ENCODE data around the gene TNFRSF13B.
A peak's percentile ranks its signal among the peaks of the same experiment; 100 is the strongest.
"Not testable (repeated sequence)": the region's sequence is repeated elsewhere in the genome, so short reads cannot be mapped to it uniquely, and the experiment has no call there.

The TNFRSF13B gene

DNA sequence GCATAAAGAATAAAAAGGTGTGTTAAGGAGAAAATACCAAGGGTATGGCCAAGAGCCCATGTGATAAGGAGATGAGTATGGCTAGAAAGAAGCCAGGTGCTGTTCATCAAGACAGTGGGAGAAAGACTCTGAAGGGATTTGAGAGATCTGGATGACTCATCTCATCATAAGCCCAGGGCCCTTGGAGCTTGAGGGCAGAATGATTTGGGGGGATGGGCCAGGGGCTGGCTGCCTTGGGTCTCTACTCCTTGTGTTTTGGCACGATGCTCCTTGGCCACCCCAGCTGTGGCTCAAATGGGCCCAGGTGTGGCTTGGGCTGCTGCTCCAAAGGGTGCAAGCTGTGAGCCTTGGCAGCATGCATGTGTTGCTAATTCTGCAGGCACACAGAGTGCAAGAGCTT is 14.5 kb upstream of the TNFRSF13B start:
- DNase-seq (ENCODE audit: low spot score): no peak

DNA sequence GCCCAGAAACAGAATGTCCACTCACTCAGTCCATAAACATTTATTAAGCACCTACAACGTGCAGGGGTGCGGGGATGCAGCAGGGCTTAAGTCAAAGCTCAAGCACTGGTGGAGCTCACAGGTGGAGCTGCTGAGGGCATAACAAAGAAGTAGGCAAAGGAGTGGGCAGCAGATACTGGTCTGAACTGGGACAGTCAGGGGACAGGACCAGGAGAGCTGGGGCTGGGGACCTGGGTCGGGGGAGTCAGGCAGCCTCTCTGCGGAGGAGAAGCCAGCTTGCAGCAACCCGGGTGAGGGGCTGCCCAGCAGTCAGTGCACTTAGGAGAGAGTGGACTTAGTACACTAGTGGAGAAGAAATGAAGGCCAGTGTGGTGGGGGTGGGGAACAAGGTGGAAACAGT is 10.0 kb upstream of the TNFRSF13B start:
- DNase-seq (ENCODE audit: low spot score): peak; percentile 44

DNA sequence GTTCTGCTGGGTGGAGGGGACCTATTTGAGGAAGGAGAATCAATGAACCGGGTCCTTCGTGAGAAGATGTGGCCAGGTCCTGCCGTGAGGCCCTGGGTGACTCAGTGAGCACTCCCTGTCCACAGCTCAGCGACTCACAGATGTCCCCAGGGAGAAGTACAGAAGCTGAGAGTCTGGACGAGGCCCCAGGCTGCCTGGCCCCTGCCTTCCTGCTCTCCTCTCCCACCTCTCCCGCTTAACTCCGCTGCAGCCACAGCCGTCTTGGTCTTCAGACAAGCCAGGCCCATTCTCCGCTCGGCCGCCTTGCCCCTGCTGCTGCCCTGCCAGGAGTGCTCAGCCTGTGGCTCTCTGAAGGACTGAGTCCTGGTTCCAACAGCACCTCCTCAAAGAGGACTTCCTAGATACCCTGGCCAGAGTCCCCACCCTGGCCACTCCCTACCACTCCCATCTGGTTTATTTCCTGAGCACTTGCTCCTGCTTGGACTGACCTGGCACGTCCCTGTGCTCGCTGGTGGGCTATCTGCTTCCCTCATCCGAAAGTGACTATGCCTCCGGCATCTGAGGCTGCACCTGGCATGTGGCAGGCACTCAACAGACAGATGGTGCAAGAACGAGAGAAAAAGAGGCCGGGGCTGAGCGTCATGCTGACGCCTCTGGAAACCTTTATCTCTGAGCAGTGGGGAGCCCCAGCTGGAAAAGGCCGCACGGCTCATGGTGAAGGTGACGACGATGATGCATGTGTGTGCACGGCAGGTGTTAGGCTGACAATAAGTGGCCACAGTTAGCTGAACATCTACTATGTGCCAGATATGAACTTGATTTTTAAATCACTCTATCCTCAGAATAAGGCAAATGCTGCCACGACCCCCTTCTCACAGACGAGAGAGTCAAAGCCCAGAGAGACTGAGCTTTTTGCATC is 9.2 kb upstream of the TNFRSF13B start:
- DNase-seq (ENCODE audit: low spot score): no peak

DNA sequence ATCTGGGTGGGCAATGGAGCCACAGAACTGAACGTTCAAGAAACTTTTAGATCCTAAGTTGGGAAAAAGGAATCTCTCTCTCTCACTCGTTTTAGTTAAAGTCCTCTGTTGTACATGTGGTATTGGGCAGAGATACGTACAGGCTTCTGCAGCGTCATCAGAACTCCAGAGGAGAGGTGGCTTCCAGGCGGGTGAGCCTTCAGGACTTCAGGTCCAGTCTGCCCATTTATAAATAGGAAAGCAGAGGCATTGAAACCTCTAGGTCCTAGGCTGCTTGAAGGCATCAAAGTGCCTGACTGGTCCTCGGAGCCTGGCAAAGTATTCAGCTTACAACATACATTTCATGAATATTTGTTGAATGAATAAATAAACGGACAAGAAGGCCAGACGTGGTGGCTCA is 8.1 kb upstream of the TNFRSF13B start:
- DNase-seq (ENCODE audit: low spot score): no peak

DNA sequence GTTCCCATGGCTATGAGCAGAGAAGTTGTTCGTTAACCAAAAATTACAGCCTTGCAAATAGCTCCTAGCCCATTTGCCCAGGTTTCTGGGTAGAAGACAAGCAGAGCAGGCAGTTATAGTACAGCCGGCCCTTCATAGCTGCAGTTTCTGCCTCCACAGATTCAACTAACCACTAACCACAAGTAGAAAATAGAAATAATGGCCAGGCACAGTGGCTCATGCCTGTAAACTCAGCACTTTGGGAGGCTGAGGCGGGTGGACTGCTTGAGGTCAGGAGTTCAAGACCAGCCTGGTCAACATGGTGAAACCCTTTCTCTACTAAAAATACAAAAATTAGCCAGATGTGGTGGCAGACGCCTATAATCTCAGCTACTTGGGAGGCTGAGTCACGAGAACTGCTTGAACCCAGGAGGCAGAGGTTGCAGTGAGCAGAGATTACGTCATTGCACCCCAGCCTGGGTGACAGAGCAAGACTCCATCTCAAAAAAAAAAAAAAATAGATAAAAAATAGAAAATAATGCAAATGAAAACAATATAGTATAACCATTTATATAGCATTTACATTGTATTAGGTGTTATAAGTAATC is 7.4 kb upstream of the TNFRSF13B start:
- not testable (repeated sequence) for DNase-seq (ENCODE audit: low spot score)

DNA sequence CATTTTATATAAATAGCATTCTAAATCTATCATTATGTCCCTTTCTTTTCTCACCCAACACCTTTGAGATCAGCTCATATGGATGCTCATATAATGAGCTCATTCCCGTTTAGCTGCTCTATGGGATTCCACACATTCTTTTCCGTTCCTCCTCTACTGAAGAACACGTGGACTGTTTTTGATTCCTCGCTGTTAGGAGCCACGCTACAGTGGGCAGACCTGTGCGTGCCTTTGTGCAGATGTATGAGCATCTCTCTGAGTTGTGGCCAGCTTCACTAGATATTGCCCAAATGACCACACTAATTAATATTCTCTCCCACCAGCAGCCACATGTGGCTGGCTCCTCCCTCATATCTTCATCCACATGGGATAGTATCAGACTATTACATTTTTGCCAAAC is 6.0 kb upstream of the TNFRSF13B start:
- no peak for DNase-seq (ENCODE audit: low spot score)

DNA sequence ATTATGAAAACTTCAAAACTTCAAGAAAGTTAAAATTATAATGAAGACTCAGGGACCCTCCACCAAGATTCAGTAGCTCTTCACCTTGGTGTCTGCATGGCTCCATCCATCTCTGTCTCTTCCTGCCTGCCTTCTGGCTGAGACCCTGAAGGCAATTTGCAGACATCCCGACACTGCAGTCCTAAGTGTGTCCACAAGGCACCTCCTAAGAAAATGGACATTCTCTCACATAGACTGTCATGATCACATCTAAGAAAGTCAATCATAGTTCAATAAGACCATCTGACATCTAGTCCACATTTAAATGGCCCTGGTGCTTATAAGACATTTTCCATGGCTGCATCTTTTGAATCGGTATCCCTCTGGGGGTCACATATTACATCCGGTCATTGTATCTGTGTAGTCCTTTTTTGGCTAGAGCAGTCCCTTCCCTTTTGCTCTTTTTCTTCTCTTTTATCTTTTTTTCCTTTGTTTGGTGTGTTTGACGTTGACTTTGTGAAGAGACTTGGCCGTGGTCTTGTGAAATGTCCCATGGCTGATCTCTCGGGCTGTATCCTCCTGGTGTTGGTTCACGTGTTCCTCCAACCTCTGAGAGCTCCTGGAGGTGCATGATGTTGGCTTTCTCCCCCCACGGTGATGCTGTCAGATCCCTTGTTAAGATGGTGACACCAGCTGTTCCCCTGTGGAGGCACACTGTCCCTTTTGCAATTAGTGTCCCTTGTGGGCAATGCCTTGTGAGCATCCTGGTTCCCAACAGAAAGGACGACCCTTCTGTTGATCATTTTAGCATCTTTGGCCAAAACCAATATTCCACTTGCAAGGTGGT is 5.0 kb upstream of the TNFRSF13B start:
- DNase-seq (ENCODE audit: low spot score): no peak

DNA sequence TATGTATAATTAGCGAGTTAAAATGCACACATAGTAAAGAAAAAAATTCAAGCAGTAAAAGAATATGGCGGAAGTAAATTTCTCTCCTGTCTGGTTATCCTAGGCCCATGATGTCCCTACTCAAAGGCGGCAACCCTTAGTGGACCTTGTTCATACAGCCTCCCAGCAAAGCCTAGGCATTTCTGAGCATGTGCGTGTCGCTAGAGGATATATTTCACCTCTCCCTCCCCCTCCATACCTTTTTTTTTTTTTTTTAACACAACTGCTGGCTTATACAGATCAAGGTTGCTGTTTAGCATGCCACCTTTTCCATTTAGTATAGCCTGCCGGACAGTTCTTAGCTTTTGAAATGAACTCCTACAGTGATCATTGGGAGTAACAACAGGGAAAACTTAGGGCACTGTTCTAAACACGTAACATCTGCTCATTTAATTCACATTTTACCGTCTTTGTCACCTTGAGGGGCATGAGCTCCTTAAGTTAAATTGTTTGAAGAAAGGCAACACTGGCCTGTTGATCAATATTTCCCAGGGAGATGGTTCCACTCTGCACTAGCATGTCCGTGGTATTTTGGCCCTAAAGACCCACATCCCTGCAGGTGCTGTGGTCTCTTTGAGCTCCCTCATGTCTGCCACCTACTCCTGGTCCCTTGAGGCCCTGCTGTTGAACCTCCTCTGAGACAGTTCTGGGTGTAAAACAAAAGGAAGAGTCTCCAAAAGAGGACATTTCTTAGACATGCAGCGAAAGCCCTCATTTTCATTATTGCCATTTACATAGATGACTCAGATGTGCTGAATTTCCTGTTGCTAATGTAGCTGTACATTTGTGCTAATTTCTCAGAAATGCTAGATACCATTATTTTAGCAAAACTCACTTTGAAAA is 4.1 kb upstream of the TNFRSF13B start:
- DNase-seq (ENCODE audit: low spot score): no peak

DNA sequence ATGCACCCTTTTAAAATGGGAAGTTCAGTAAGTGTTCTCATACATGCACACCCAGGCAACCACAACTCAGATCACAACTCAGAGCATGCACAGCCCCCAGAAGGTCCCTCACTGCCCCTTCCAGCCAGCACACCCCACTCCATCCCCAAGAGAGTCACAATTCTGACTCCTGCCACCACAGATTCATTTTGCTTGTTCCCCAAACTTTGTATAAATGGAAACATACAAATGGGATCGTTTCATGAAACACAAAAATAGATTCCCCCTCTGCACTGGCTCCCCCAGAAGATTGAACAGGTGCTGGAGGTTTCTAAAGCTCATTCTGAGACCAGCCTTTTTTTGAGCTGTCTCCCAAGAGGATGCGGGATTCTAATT is 3.3 kb upstream of the TNFRSF13B start:
- DNase-seq (ENCODE audit: low spot score): no peak

DNA sequence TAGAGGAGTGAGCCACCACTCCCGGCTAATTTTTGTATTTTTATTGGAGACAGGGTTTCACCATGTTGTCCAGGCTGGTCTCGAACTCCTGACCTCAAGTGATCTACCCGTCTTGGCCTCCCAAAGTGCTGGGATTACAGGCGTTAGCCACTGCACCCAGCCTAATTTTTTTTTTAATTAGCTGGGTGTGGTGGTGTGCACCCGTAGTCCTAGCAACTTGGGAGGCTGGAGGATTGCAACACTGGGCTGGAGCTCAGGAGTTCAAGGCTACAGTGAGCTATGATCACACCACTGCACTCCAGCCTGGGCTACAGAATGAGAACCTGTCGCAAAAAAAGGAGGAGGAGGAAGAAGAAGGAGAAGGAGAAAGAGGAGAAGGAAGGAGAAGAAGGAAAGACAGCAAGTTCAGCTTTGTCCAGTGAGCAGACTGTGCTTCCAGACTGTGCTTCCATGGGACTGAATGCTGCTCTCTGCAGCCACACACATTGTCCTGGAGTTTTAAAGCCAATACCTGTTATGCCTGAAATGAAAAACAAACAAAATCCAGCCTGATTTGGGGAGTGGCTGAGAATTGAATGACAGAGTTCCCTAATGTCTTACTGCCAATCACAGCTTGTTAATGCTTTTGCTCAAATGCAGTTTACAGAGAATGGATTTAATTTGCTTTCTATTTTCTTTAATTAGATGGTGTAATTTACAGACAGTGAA is 2.8 kb upstream of the TNFRSF13B start:
- no peak for DNase-seq (ENCODE audit: low spot score)

DNA sequence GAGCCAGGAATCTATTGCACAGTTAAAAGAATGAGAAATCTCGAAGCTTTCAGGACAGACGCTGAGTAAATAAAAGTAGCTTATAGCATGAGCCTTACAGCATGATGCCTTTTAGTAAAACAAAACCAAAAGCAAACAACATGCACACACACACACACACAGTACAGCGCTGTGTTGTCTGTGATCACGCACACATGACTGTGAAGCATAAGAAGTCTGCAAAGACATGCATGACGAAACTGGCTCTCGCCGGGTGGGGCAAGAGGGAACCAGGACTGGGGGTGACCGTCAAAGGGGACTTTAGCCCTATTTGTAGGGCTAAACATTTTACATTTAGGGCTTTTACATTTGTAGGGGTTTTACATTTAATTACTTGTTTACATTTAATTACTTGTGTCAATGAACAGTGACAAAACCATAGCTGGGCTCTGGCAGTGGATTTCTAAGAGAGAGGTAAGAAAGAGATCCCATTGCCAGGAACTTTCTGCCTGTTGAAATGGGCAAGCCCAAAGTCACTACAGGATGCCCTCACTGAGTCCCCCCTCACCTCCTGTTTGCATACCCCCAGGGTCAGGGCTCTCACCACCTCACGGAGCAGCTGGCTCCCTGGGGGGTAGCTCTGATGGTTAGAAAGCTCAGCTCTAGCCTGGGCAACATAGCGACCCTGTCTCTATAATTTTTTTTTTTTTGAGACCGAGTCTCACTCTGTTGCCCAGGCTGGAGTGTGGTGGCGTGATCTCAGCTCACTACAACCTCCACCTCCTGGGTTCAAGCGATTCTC is 2.0 kb upstream of the TNFRSF13B start:
- no peak for DNase-seq (ENCODE audit: low spot score)

DNA sequence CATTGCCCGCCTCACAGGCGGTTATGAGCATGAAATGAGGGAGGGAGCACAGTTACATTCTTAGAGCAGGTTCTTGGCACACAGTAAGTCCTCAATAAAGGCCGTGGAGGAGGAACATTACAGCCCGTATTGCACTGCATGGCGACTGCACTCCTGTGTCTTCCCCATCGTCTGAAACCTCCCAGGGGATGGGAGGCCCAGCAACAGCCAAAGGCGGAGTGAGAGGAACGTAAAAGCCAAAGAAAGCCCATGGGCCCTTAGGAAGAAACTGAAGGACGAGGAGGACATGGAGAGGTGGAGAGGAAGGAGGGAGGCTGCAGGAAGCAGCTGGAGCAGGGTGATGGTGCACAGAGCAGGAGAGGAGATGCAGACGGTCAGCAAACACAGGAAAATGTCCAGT is 1.1 kb upstream of the TNFRSF13B start:
- DNase-seq (ENCODE audit: low spot score): not testable (repeated sequence)

DNA sequence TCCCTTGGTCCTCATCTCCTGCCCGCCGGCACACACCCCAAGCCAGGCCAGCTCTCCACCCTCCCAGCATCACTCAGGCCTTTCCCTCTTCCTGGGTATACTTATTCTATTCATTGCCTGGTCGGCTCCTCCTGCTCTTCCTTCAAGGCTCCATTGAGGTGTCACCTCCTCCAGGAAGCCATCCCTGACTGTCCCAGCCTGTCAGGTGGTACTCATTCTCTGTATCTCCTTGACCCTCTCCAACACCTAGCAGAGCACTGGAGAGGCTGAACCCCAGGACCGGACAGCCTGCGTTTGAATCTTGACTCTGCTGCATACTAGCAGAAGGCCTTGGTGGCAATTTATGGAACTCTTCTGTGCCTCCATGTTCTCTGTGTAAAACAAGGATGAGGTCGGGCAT is 428 bp upstream of the TNFRSF13B start:
- no peak for DNase-seq (ENCODE audit: low spot score)

DNA sequence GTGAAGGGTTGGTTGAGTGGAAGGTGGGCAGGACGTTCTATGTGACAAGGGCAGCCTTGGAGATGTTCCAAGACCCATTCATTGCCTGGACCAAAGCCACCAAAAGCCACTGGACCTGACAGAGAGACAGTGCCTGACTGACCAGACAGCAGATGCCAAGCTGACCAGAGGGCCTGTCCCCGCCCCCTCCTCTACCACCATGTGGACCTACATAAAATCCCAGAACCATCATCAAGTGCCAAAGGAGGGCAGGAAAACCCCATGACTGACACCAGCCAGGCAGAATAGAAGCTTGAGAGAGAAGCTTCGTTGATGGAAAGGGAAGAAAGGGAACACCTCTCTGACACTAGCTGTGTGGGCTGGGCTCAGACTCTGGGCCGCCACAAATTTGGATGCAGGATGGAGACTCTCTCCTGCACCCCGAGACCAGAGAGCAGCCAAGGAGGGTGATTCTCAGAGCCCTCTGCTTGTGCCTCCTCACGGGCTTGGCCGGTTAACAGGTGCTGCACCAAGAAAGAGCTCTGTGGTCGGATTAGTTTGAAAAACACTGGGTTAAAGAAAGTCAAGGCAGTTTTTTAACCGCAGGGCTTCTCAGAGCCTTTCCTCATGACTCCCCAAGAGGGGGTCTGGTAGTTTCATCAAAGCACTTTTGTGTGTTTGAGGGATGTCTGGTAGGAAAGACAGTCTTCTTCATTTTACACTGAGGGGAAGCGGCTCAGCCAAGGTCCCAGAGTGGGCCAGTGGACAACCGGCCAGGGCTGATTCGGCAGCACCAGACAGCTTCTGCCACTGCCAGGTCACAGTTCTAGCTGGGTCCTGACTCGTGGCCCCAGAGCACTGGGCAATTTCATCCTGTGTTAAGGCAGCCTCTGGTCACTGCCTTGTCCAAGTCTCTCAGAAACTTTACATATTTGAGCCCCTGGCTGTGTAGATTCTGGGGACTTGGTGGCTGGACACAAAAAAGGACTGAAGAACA is 1.7 kb downstream of the TNFRSF13B start:
- no peak for DNase-seq (ENCODE audit: low spot score)

DNA sequence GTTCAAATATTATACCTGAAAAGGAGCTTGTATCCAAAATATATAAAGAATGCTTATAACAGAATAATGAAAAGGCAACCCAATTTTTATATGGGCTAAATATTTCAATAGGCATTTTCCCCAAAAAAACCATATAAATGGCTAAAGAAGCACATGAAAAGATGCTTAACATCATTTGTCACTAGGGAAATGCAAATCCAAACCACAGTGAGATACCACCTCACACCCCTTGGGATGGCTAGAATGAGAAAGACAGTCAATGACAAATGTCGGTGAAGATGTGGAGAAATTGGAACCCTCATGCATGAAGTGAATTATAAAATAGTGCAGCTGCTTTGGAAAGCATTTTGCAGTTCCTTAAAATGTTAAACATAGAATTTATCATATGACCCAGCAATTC is 3.1 kb downstream of the TNFRSF13B start:
- no peak for DNase-seq (ENCODE audit: low spot score)

DNA sequence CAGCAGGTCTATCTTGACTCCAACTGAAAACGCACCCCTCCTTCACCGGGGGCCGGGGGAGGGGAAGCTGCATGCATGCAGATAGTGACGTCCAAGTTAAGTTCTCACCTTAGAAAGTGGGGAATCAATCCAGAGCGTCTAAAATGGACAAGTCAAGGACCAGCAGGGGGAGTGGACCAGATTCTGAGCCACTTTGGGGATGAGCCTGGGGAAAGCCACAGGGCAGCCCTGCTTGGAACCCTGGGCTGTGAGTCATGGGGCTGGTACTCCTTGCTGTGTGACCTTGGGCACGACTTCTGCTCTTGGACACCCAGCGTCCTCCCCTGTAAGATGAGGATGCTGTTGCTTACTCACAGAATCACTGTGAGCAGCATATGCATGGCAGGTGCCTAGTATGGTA is 9.1 kb downstream of the TNFRSF13B start:
- DNase-seq (ENCODE audit: low spot score): peak; percentile 45

DNA sequence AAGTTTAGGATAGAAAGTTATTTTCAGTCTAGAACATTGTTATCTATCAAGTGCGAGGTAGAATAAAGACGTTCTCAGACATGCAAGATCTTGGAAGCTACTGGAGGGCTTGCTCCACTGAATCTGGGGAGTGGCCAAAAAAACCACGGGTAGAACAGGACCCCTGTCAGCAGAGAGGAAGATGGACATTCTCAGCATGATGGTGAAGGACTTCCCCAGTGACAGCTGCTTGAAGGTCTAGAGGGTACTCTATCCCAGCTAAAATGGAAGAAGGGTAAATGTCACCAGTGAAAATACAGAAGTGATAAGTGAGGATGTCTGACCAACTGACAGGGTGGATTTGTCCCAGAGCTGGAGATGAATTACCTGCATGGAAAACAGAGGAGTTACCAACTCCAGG is 10.1 kb downstream of the TNFRSF13B start:
- no peak for DNase-seq (ENCODE audit: low spot score)

DNA sequence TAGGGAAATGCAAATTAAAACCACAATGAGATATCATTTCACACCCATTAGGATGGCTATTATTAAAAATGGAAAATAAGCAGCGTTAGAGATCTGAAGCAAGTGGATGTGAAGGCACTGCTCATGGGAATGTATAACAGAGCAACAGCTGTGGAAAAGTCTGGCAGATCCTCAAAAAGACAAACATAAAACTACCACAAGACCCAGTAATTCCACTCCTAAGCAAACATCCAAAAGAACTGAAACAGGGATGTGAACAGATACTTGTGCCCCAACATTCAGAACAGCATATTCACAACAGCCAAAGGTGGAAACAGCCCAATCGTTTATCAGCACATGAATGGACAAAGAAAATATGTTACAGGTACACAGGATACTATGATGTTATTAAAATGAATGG is 10.9 kb downstream of the TNFRSF13B start:
- not testable (repeated sequence) for DNase-seq (ENCODE audit: low spot score)

DNA sequence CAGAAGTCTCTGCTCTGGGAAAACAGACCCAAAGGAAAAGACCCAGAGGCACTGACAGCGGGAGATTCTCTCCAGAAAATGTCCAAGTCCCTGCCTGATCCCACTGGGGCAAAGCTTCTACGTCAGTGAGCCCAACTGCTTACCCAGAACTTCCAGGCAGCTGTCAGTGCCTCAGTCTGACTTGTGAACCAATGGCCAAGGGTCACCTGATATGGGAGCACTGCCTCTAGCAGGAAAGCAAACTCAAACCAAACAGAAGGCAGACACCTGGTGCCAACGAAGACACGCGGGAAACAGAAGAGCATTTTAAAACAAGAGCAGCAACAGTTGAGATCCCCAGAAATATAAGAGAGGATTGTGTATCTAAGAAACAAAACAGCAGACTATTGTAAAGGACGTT is 16.9 kb downstream of the TNFRSF13B start:
- not testable (repeated sequence) for DNase-seq (ENCODE audit: low spot score)

All from ecto neural progenitor cell (in vitro differentiated cells).